HG03571 (cell line): ENCODE measurements around the gene SIK3.

Experiments used
- ATAC-seq: cut with Tn5 transposase; IDR thresholded peaks from one replicate; pipeline ENCODE4 v1.9.1; 2021; ENCODE audit not compliant: unreplicated experiment

SIK3 gene

GRCh38 chr11:117110294-117110950 is 12.2 kb upstream of the SIK3 start:
- no peak for ATAC-seq

- no peak for ATAC-seq
Measured at GRCh38 chr11:117107701-117108590, 9.7 kb upstream of the SIK3 start.

GRCh38 chr11:117100556-117100955 is 2.3 kb upstream of the SIK3 start:
- no peak for ATAC-seq

- no peak for ATAC-seq
Measured at GRCh38 chr11:117099696-117100095, 1.5 kb upstream of the SIK3 start.

- ATAC-seq, result peak; percentile 7
Measured at GRCh38 chr11:117097389-117098268, 599 bp downstream of the SIK3 start.

GRCh38 chr11:117097014-117097388 is 1.2 kb downstream of the SIK3 start:
- ATAC-seq, result no peak

GRCh38 chr11:117096201-117096991 is 1.8 kb downstream of the SIK3 start:
- ATAC-seq, result no peak

- no peak for ATAC-seq
Measured at GRCh38 chr11:117095284-117096161, 2.7 kb downstream of the SIK3 start.

GRCh38 chr11:117094776-117095175 is 3.5 kb downstream of the SIK3 start:
- no peak for ATAC-seq

- no peak for ATAC-seq
Measured at GRCh38 chr11:117092951-117093590, 5.2 kb downstream of the SIK3 start.

GRCh38 chr11:117091753-117092477 is 6.3 kb downstream of the SIK3 start:
- no peak for ATAC-seq

GRCh38 chr11:117090111-117090706 is 8.0 kb downstream of the SIK3 start:
- no peak for ATAC-seq

GRCh38 chr11:117089685-117090084 is 8.5 kb downstream of the SIK3 start:
- no peak for ATAC-seq

- no peak for ATAC-seq
Measured at GRCh38 chr11:117087446-117087845, 10.8 kb downstream of the SIK3 start.

- ATAC-seq, result no peak
Measured at GRCh38 chr11:117084992-117085391, 13.2 kb downstream of the SIK3 start.

GRCh38 chr11:117083011-117083935 is 15.0 kb downstream of the SIK3 start:
- ATAC-seq, result no peak

- no peak for ATAC-seq
Measured at GRCh38 chr11:117081908-117082307, 16.3 kb downstream of the SIK3 start.
